GM19467 (cell line): ENCODE data around the gene CPXM1.

Source experiments
- ATAC-seq: cut with Tn5 transposase; IDR thresholded peaks from one replicate; pipeline ENCODE4 v1.9.1; 2021; ENCODE audit warnings: mild to moderate bottlenecking, moderate library complexity; ENCODE audit not compliant: unreplicated experiment

The CPXM1 gene

GRCh38 chr20:2750491-2751251, 49.8 kb downstream of the CPXM1 start:
- ATAC-seq = no peak

GRCh38 chr20:2749951-2750490, 50.4 kb downstream of the CPXM1 start:
- no peak for ATAC-seq

DNA sequence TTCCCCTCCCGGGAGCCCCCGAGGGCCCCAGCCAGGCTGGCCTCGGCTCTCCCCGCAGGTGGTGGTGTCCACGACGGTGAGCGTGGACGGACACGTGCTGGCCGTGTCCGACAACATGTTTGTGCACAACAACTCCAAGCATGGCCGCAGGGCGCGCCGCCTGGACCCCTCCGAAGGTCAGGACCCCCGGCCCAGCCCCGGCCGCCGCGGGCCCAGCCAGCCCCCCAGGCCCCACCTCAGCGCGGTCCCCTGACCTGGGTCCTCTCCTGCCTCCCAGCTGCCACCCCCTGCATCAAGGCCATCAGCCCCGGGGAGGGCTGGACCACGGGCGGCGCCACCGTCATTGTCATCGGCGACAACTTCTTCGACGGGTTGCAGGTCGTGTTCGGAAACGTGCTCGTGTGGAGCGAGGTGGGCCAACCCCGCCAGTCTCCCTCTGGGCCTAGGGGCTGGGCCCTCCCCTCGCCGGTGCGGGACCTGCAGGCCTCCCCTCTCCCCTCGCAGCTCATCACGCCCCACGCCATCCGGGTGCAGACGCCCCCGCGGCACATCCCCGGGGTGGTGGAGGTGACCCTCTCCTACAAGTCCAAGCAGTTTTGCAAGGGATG, 51.0 kb downstream of the CPXM1 start:
- no peak for ATAC-seq

GRCh38 chr20:2748551-2749342, 51.7 kb downstream of the CPXM1 start:
- ATAC-seq = no peak

DNA sequence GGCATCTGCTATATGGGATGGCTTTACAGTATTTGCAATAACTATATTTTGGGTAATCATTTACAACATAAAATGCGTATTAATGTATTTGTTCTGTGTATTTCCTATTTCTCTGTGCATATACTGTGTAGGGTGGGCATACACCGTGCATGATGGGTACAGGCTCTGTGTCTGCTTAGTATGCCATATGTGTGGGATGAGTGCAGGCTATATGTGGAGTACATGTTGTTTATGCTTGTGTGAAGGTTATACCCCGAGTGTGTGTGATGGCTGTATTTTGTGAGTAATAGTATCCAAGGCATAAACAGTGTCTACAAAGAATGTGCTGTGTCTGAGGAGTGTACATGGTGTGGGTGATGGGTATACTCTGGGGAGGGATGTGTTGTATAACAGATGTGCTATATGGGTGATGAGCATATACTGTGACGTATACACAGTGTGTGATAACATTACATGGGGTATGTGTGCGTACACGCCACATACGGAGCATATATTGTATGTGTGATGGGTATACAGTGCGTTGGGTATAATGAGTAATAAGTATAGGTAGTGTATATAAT, 52.7 kb downstream of the CPXM1 start:
- ATAC-seq = no peak

DNA sequence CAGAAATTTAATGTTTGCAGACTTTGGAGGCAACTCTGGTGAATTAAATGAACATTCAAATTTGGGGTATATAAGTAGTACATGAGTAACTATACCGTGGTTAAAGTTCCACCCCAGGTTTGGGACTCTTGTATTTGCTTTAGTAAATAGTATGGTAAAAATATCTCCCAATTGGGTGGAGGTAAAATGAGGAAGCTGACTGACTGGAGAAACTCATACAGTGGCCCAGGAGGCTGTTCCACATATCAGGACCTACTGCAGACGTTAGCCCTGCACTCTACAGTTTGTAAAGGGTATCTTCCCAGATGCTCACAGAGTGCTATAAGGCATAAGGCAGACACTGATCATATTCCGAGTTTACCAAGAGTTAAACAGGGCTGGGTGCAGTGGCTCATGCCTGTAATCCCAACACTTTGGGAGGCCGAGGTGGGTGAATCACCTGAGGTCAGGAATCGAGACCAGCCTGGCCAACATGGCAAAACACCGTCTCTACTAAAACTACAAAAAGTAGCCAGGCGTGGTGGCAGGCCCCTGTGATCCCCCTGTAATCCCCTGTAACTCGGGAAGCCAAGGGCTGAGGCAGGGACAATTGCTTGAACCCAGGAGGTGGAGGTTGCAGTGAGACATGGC, 53.7 kb downstream of the CPXM1 start:
- no peak for ATAC-seq

- no peak for ATAC-seq
Observed at GRCh38 chr20:2745936-2746635, 54.3 kb downstream of the CPXM1 start.

DNA sequence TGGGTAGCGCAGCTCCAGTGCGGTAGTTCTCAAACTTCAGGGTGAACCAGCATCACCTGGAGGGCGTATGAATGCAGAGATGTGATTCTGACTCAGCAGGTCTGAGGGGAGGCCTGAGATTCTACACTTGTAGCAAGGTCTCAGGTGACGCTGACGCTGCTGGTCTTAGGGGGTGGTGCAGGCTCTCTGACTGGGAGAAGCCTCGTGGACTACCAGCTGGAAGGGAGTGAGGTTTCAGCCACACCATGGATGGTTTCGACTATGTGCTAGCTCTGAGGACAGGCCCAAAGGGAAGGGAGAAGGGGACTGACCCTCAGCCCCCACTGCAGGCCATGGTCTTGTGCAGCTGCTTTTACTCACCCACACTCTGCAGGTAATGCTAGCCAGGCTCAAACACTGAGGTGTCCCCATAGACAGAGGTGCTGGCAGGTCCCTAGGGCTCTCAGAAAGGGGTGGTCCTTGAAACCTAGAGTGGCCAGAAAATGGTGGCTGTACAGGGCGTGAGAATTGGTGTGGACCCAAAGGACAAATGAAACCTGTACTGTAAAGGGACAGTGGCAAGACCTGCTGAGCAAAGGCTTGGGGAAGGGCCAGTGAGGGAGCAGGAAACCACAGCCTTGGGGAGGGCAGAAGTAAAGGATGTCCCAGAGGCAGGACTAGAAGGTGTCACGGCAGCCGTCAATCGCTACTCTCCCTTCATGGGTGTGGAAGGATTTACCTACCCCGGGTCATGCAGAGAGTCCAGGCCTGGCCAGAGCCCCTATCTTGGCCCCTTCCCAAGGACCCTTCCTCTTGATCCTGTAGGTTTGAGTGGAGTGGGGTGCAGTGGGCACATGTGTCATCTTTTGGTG, 55.1 kb downstream of the CPXM1 start:
- ATAC-seq = no peak
